GM18873 (cell line): ENCODE measurements around the gene FEZF1.
"Not testable (repeated sequence)": the region's sequence is repeated elsewhere in the genome, so short reads cannot be mapped to it uniquely, and the experiment has no call there.

ENCODE experiments used
- ATAC-seq: cut with Tn5 transposase; IDR thresholded peaks from one replicate; pipeline ENCODE4 v1.9.1; 2021; ENCODE audit warnings: mild to moderate bottlenecking, moderate library complexity, moderate number of reproducible peaks; ENCODE audit not compliant: unreplicated experiment, low FRiP score

Gene FEZF1

GRCh38 chr7:122309421-122309820, 4.9 kb upstream of the FEZF1 start:
- no peak for ATAC-seq

- ATAC-seq = no peak
These were observed 2.7 kb upstream of the FEZF1 start for GRCh38 chr7:122307228-122307621.

- ATAC-seq = no peak
These were observed 2.0 kb upstream of the FEZF1 start for GRCh38 chr7:122306320-122307227.

- ATAC-seq = no peak
These were observed 1.1 kb upstream of the FEZF1 start for GRCh38 chr7:122305475-122306319.

- no peak for ATAC-seq
These were observed 459 bp upstream of the FEZF1 start for GRCh38 chr7:122304996-122305421.

GRCh38 chr7:122303531-122304318, 825 bp downstream of the FEZF1 start:
- ATAC-seq = no peak

- ATAC-seq = no peak
These were observed 1.6 kb downstream of the FEZF1 start for GRCh38 chr7:122302761-122303530.

GRCh38 chr7:122301858-122302760, 2.4 kb downstream of the FEZF1 start:
- ATAC-seq = no peak

- ATAC-seq = no peak
These were observed 3.4 kb downstream of the FEZF1 start for GRCh38 chr7:122300956-122301833.

- no peak for ATAC-seq
These were observed 4.2 kb downstream of the FEZF1 start for GRCh38 chr7:122300211-122300932.

GRCh38 chr7:122299624-122300210, 4.8 kb downstream of the FEZF1 start:
- ATAC-seq = no peak

GRCh38 chr7:122298618-122299017, 5.9 kb downstream of the FEZF1 start:
- ATAC-seq = no peak

GRCh38 chr7:122298131-122298530, 6.4 kb downstream of the FEZF1 start:
- ATAC-seq = no peak

GRCh38 chr7:122291189-122291588, 13.4 kb downstream of the FEZF1 start:
- ATAC-seq = no peak

GRCh38 chr7:122290476-122290875, 14.1 kb downstream of the FEZF1 start:
- ATAC-seq = no peak

- ATAC-seq = no peak
These were observed 15.1 kb downstream of the FEZF1 start for GRCh38 chr7:122289426-122289825.

GRCh38 chr7:122284608-122285007, 19.9 kb downstream of the FEZF1 start:
- ATAC-seq = not testable (repeated sequence)
